HS-5 (cell line): ENCODE results near the gene RYR1.
"Not testable (repeated sequence)": the region's sequence is repeated elsewhere in the genome, so short reads cannot be mapped to it uniquely, and the experiment has no call there.

Experiments
- DNase-seq: peaks from one replicate; pipeline ENCODE4 v3.0.0-alpha.2; 2012; ENCODE audit warnings: low read depth

The RYR1 gene

DNA sequence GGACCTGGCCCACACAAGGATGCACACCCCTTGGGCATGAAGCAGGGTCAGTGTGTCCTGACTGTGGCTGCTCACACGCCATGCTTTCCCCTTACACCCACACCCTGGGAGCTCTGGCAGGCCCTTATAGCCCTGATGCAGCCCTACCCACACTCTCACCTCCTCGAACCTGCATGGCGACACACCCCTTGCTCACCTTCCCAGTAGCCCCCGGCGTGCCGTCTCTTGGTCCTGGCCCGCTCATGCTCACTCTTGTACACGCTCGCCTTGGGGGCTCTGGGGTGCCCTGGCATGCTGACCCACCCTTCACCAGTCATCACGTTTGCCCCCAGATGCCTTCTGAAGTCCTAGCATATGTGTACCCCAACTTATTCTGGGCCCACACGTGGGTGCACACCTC, 128.2 kb downstream of the RYR1 start:
- DNase-seq, result no peak

GRCh38 chr19:38562096-38562495, 128.6 kb downstream of the RYR1 start:
- DNase-seq, result no peak

DNA sequence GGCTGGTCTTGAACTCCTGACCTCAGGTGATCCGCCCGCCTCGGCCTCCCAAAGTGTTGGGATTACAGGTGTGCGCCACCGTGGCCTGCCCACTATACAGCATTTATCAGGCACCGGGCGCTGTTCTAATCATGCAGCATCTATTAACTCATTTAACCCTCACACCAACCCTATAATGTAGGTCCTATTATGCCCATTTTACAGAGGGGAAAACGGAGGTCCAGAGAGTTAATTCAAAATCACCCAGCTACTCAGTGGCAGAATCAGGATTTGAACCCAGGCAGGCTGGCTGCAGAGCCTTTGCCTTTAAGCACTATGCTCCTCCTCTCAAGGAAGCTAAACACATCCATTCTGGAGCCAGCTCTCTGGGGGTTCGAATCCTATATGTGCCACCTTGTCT, 130.0 kb downstream of the RYR1 start:
- DNase-seq, result no peak

- no peak for DNase-seq
These were observed 131.6 kb downstream of the RYR1 start for GRCh38 chr19:38564981-38565690.

DNA sequence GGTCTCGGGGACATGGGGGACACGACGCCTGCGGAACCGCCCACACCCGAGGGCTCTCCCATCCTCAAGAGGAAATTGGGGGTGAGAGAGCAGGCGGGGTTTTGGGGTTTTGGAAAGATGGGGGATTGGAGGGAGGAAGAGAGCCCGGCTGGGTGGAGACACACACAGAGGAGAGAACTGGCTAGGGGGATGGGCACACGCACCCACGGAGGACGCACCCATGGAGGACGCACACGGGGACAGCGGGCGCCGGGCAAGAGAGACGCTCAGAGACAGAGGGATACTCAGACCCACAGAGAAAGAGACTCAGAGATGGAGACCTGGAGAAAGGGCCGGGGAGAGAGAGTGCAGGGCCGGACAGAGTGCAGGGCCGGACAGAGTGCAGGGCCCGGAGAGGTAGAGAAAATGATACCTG, 132.2 kb downstream of the RYR1 start:
- DNase-seq, result no peak

DNA sequence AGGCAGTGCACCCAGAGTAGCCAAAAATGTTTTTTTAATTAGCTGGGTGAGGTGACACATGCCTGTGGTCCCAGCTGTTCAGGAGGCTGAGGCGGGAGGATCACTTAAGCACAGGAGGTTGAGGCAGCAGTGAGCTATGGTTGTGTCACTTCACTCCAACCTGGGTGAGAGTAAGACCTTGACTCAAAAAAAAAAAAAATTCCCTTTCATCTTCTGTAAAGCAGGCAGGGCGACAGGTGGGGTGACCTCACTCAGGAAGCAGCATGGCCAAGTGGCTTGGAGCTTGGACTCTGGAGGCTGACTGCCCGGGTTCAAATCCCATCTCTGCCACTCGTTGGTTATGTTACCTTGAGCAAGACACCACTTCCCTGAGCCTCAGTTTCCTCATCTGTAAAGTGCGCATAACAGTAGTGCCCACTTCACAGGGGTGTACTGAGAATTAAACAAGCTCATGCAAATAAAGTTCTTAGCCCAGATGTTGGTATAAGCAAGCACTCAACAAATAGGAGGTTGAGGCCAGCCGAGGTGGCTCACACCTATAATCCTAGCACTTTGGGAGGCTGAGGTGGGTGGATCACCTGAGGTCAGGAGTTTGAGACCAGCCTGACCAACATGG, 136.0 kb downstream of the RYR1 start:
- DNase-seq, result no peak

DNA sequence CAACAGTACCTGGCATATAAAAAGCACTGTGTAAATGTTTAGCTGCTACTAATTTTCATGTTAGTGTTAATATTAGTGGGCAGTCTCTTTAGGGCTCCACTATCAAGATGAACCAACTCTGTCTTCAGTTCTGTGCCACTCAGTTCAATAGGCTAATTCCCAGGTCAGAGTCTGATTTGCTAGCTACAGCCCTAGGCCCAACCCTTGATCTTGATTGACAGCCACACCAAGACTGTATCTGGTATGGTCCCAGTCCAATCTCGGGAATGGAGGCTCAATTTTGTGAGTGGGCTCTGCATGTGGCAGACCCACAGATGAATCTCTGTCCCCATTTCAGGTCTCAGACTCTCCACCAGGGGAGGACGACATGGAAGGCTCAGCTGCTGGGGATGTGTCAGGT, 138.2 kb downstream of the RYR1 start:
- no peak for DNase-seq

GRCh38 chr19:38577826-38578225, 144.3 kb downstream of the RYR1 start:
- no peak for DNase-seq

DNA sequence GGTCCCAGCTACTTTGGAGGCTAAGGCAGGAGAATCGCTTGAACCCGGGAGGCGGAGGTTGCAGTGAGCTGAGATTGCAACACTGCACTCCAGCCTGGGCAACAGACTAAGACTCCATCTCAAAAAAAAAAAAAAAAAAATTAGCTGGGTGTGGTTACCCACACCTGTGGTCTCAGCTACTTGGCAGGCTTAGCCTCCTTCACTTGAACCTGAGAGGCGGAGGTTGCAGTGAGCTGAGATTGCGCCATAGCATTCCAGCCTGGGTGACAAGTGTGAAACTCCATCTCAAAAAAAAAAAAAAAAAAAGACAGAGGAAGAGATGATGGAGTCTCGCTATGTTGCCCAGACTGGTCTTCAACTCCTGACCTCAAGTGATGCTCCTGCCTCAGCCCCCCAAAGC, 145.8 kb downstream of the RYR1 start:
- DNase-seq, result not testable (repeated sequence)

DNA sequence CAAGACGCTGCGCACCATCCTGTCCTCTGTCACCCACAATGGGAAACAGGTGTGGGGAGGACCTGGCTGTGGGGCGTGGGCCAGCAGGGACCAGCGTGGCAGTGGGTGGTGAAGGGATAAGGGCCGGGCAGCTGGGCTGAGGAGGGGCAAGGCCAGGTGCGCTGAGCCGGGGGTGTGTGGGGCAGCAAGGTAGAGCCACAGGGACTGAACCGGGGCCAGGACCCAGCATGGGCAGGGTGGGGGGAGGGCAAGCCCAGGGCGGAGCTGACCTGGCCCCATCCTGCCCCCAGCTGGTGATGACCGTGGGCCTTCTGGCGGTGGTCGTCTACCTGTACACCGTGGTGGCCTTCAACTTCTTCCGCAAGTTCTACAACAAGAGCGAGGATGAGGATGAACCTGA, 146.6 kb downstream of the RYR1 start:
- no peak for DNase-seq

- no peak for DNase-seq
These were observed 149.9 kb downstream of the RYR1 start for GRCh38 chr19:38583219-38583984.

GRCh38 chr19:38583985-38584305, 150.5 kb downstream of the RYR1 start:
- DNase-seq, result no peak

DNA sequence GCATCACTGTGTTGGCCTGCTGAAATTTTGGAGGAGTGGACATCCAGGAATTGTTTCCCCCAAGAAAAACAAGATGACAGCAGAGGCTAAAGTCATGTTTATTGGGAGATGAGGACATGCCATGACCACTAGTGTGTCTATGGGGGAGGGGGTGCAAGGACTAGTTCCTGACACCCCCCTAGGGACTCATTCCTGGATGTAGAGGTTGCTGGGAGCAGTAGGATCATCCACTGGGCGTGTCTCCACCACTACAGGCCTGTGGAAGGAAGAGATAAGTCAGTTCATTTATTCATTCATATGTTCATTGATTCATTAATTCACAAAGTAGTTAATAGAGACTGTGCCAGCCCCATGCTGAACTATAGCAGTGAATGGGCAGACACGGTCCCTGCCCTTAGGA, 154.1 kb downstream of the RYR1 start:
- no peak for DNase-seq

DNA sequence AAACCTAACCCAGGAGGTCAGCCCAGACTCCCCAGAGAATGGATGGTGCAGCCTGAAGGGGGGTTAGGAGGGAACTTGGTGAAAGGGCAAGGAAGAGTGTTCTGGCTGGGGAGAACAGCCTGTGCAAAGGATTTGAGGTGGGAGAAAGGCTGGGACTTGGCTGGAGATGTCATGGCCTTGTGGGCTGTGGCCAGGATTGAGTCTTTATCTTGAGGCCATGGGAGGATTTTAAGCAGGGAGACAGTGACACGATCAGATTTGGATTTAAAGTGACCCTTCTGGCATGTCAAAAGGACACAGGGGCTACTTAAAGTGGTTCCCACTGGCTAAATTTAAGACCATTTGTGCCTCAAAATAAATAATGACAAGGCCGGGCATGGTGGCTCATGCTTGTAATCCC, 154.6 kb downstream of the RYR1 start:
- no peak for DNase-seq

GRCh38 chr19:38592940-38593339, 159.4 kb downstream of the RYR1 start:
- no peak for DNase-seq

DNA sequence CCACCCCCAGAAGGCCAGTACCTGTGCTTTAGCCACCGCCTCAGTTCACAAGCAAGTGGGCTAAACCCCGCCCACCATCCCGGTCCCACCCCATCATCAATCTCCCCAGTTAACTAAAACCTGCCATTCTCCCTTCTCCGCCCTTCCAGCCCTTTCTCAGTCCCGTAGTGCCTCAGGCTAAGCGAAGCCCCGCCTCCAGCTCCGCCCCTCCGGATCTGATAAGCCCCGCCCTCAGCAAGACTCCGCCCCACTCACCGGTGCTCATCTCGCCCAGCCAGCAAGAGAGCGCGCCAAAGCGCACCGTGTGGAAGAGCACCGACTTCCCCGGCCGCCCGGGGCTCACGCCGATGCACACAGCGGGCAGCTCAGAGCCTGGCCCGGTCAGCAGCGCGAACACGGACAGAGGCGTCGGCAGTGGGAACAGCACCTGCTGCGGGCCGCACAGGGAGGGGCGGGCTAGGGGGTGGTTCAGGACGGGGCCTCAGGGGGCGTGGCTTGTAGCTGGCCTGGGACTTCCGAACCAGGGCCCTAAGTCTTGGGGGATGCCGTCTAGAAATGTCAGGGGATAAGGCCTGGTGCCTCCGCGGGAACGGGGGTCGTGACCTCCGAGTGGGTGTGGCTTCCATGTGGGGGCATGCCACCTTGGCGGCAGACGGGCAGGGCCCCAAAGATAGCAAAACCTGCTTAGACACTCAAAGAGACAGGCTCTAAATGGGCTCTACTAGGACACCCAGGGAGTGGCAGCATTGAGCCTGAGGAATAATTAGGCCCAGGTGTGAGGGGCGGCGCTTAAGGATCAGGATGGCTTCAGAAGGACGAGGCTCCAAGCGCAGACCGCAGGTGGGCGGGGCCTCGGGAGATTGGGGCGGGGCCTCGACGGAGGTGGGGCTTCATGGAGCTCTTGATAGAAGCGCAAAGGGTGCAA, 162.8 kb downstream of the RYR1 start:
- DNase-seq, result no peak

- no peak for DNase-seq
These were observed 163.6 kb downstream of the RYR1 start for GRCh38 chr19:38597075-38597474.

DNA sequence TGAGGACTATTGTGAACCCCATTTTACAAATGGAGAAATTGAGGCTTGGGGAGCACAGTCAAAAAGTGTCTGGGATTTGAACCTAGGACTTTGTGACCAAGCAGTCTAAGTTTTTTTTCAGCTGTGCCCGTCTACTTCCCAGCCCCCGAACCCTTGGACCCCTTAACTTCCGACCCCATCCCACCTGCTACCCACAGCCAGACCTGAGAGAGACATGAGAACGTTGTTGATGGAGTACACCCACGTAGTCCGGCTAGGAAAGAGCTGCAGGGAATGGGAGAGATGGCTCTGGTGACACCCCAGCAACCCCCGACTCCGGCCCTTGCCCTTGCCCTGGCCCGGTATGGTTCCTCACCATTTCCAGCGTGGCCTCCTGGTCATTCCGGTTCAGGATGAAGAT, 166.2 kb downstream of the RYR1 start:
- DNase-seq, result no peak

GRCh38 chr19:38602856-38603255, 169.4 kb downstream of the RYR1 start:
- DNase-seq, result not testable (repeated sequence)

DNA sequence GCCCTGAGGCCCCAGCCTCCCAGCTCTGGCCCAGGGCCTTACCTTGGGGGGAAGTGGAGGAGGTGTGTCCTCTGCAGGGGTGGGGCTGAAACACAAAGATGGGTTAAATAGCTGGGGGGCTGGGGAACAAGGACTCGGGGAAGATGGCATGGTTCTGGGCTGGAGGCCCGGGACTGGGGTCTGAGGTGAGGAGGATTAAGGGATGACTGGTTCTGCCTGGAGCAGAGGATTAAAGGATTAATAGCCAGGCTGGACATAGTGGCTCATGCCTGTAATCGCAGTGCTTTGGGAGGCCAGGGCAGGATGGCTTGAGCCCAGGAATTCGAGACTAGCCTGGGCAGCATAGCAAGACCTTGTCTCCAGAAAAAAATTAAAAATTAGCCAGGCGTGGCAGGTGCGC, 172.6 kb downstream of the RYR1 start:
- no peak for DNase-seq

DNA sequence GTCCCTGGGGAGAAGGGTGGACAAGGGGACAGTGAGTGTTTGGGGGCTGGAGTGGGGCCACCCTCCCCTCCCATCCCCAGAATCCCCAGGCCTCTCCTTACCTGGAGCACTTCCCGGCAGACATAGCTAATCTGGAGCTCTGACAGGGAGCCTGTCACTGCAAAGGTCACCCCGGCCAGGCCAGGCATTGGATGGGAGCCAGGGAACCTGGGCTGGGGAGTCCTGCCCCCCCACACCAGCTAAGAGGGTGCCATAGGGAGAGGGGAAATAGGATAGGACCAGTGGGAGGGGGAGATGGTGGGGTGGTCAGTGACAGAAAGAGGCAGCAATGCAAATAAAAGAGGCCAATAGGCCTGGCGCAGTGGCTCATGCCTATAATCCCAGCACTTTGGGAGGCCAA, 180.8 kb downstream of the RYR1 start:
- DNase-seq, result no peak

DNA sequence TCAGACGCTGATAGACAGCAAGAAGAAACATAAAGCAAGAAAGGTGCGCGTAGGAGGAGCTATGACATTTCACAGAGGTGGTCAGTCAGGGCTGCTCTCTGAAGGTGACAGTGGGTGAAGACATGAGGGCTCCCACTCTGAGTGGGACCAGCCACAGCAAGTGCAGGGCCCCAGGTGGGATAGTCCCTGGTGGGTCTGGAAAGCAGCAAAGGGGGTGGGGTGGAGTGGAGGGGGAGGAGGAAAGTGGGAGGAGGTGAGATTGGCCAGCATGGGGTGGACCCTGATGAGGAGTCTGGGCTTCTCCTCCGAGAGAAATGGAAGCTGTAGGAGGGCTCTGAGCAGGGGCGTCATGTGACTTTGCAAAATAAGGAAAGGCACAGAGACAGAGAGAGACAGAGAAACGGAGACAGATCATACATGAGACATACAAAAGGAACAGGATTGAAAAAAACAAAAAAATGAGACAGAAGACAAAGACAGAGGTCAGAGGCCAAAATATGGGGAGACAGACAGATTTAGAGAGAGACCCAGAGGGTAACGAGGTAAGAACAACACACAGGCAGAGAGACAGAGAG, 181.6 kb downstream of the RYR1 start:
- DNase-seq, result no peak
